T follicular helper cell (primary cell): ENCODE results near the gene CSNK2A3.
"Not testable (repeated sequence)": the region's sequence is repeated elsewhere in the genome, so short reads cannot be mapped to it uniquely, and the experiment has no call there.

Experiments used
- DNase-seq: peaks from one replicate; pipeline ENCODE4 v3.0.0-alpha.2; 2020; ENCODE audit warnings: low read depth
- total RNA-seq, 2 experiments: gene quantifications; one replicate each; lab custom pipeline; 2026; lab: John Stamatoyannopoulos, UW

Gene CSNK2A3
- total RNA-seq, result 1.4 to 5.2 reads per million in 2 experiments

- DNase-seq, result not testable (repeated sequence)
These were observed at the start of gene CSNK2A3 for GRCh38 chr11:11352878-11353277. Gene CSNK2A3, minus strand, starts transcription at chr11:11353250. Its CDS starts 131 bp downstream, at chr11:11353119.

DNA sequence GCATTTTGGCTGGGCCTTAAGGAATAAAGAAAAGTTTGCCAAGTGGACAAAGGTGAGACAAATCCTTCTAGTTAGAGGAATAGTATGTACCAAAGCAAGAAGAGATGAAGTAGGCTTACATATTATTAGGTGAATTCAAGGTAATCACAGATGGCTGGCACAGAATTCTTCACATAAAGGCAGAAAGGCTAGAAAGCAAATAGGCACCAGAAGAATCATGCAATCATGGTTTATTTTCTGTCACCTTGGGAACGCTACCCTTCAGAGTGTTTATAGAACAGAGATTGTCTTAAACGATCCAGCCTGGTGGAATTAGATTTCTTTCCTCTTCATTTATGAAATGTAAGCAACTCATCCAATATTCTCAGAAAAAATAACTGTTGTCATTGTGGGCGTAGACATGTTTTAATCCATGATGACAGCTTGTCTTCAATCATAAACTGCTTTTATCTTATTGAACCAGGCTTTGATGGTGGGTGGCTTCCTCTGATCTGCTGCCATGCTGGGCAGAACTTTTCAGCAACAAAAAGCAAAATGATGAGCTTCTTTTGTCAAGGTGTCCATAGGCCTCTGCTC, 49.0 kb upstream of the CSNK2A3 start:
- no peak for DNase-seq

DNA sequence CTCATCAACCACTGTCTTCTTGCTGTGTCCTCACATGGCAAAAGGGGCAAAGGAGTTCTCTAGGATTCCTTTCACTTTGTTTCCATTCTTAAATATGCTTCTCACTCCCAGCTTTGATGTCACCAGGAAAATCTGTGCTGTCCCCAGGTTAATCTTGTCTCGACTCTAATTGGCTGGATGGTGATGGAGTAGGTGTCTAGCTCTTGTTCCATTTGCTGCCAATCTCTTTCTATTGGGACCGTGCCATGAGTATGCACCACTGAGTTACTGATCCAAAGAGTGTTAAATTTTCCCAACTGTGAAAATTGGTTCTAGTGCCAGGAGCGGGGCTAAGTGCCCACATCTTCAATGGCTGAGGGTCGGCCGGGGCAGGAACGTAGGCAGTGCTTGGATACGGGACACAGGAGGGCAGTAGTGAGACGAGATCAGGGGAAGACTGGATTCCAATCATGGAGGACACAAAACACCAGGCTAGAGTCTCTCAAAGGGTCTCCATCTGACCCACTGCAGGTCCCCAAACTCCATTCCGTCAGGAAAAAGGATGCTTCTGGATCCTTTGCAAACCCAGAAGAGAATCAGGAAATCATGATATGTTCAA, 47.7 kb upstream of the CSNK2A3 start:
- no peak for DNase-seq

DNA sequence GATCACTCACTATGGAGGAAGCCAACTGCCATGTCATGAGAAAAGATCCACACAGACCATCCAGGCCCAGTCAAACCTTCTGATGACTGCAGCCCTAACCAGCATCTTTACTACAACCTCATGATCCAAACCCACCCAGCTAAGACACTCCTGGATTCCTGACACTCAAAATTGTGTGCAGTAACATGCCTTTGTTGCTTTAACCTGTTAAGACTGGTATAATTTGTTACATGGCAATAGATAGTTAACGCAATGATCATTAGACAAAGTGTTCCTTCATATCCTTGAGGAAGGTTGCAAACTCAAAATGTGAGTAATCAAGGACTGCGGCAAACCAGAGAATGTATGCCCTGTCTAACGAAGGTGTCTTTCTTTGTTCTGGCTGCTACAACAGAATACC, 47.1 kb upstream of the CSNK2A3 start:
- DNase-seq, result no peak

DNA sequence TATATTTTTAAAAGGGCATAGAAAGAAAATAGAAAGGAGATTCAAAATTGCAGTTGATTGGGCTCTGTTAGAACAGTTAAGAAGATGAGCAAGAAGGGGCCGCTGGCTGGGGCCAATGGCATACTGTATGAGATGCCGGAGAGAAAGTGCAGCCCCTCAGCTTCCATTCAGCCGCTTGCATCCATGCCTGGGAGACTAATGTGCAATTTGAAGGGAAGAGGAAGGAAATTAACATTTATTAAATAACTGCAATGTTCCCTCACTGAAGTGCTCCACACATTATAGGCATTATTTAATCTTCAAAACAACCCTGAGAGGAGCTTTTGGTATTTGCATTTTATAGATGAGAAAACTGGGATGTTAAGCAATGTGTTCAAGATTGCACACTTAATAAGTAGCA, 44.7 kb upstream of the CSNK2A3 start:
- no peak for DNase-seq

GRCh38 chr11:11397036-11397415, 44.0 kb upstream of the CSNK2A3 start:
- DNase-seq, result no peak

GRCh38 chr11:11396301-11397035, 43.4 kb upstream of the CSNK2A3 start:
- DNase-seq, result no peak

- no peak for DNase-seq
These were observed 42.1 kb upstream of the CSNK2A3 start for GRCh38 chr11:11395126-11395525.

- DNase-seq, result no peak
These were observed 41.2 kb upstream of the CSNK2A3 start for GRCh38 chr11:11394241-11394640.

DNA sequence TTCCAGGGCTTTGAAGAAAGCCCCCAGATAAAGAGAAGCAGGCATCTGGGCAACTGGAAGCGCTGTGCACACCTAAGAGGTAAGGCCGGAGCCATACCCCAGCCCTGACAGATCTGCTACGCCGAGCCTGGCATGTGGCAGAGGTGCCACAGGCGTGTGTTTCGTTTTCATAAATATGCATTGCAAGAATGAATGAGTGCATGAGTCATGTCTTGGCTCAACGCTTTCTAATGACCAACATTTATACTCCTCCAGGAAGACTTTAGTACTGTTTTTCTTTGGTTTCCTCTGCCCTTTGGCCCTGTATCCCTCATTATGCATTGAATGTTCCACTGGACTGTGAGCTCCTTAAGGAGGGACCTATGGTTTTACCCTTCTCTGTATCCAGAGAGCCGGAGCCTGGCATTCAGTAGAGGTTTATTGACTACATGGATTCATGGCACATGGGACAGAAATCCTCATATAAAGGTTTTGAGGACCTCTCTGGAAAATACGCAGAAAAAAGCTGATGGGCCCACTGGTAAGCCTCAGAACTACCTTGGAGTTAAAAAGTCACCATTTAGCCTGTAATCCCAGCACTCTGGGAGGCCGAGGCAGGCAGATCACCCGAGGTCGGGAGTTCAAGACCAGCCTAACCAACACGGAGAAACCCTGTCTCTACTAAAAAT, 38.9 kb upstream of the CSNK2A3 start:
- DNase-seq, result no peak

- DNase-seq, result no peak
These were observed 38.1 kb upstream of the CSNK2A3 start for GRCh38 chr11:11391169-11391568.

GRCh38 chr11:11390068-11390771, 37.2 kb upstream of the CSNK2A3 start:
- DNase-seq, result no peak

- DNase-seq, result no peak
These were observed 36.2 kb upstream of the CSNK2A3 start for GRCh38 chr11:11389238-11389637.

- DNase-seq, result no peak
These were observed 34.7 kb upstream of the CSNK2A3 start for GRCh38 chr11:11387622-11388305.

- no peak for DNase-seq
These were observed 34.2 kb upstream of the CSNK2A3 start for GRCh38 chr11:11387207-11387606.

- DNase-seq, result no peak
These were observed 31.8 kb upstream of the CSNK2A3 start for GRCh38 chr11:11384829-11385228.

DNA sequence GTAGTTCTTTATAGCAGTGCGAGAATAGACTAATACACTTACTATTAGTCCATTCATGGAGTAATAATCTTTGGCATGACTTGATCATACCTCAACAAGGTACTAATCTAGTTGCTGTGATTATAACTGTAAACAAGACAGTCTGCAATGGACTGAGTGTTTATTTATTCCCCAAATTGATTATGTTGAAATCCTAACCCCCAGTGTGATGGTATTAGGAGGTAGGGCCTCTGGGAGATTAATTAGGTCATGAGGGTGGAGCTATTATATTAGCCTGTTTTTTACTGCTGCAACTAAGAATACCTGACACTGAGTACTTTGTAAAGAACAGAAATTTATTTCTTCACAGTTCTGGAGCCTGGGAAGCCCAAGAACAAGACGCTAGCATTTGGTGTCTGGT, 30.9 kb upstream of the CSNK2A3 start:
- no peak for DNase-seq

- no peak for DNase-seq
These were observed 29.9 kb upstream of the CSNK2A3 start for GRCh38 chr11:11382858-11383532.

- no peak for DNase-seq
These were observed 28.5 kb upstream of the CSNK2A3 start for GRCh38 chr11:11381471-11382105.

- no peak for DNase-seq
These were observed 27.8 kb upstream of the CSNK2A3 start for GRCh38 chr11:11380883-11381282.
